Left ventricle myocardium inferior (tissue), 1 donor: ENCODE measurements around the gene NTM. TPM values are rescaled to one million over a fixed set of nuclear protein-coding genes. Genes with fewer than 3 reads are reported as not detected.
"Not testable (repeated sequence)": the region's sequence is repeated elsewhere in the genome, so short reads cannot be mapped to it uniquely, and the experiment has no call there.

Experiments used
- DNase-seq: peaks from one replicate; pipeline ENCODE4 v3.0.0-alpha.2; 2020
- H3K27ac ChIP-seq: fragments of 200-600 bp; replicated peaks from 2 replicates; pipeline ENCODE4 v1.8.0; 2021
- H3K27me3 ChIP-seq: fragments of 200-600 bp; 2 replicates; pipeline ENCODE4 v1.8.0; 2021; ENCODE audit warnings: low read depth
- H3K36me3 ChIP-seq: fragments of 200-600 bp; 2 replicates; pipeline ENCODE4 v1.8.0; 2021
- H3K4me1 ChIP-seq: fragments of 200-600 bp; 2 replicates; pipeline ENCODE4 v1.8.0; 2021
- H3K4me3 ChIP-seq: fragments of 200-600 bp; 2 replicates; pipeline ENCODE4 v1.8.0; 2021; ENCODE audit warnings: mild to moderate bottlenecking, moderate library complexity
- H3K9me3 ChIP-seq: fragments of 200-600 bp; replicated peaks from 2 replicates; pipeline ENCODE4 v1.8.0; 2021
- intact Hi-C: fragments of 100-400 bp; cut with micrococcal nuclease; formaldehyde crosslinking; loops from one replicate; pipeline ENCODE4 v1.11.0; 2022
- total RNA-seq: library from RNA; stranded (reverse); fragmentation: NEBNext Ultra II Directional; extraction: Animal tissue kit (Norgen Biotek cat#: 25700); gene quantifications from one replicate; pipeline ENCODE4 v1.2.1, GENCODE V29; 2021
- TF ChIP-seq, protein P1 (sequence below): fragments of 200-600 bp; IDR thresholded peaks from 2 replicates; pipeline ENCODE4 v1.8.0; 2021; ENCODE audit warnings: antibody characterized with exemption, mild to moderate bottlenecking, borderline replicate concordance
- donor health status: DM: no; HTN: yes; CAD: no; lungs with severe emphysema.

NTM gene
- total RNA-seq, 1 donor from 2014 or later = 1.0 TPM

DNA sequence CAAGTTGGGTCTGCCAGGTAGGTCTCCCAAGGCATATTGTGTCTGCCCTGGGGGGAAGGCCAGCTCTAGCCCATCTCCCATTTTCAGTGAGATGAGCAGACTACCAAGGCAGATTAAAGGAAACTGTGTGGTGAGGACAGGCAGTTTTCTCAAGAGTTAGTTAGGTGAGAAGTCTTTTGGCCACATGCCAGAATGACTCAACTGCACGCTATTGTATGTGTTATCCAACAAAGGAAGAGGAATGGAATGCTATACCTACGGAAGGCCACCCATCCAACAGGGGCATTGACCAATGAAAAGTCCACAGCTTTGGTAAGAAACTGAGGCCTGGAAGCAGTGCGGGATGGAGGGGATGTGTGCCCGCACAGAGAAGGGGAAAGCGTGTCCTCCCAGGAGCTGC is 941.7 kb downstream of the NTM start:
- Histone ChIP-seq H3K4me3 (no peak overlapping the region), H3K9me3 (no peaks in the 10 kb centered on the region), H3K36me3 (no peaks in the 10 kb centered on the region), H3K27ac (no peak overlapping the region), H3K4me1 (peaks cover 6% of the 10 kb centered on the region), H3K27me3 (no peaks in the 10 kb centered on the region)
- intact Hi-C loops = no loop called here
- TF ChIP-seq, protein P1, sequence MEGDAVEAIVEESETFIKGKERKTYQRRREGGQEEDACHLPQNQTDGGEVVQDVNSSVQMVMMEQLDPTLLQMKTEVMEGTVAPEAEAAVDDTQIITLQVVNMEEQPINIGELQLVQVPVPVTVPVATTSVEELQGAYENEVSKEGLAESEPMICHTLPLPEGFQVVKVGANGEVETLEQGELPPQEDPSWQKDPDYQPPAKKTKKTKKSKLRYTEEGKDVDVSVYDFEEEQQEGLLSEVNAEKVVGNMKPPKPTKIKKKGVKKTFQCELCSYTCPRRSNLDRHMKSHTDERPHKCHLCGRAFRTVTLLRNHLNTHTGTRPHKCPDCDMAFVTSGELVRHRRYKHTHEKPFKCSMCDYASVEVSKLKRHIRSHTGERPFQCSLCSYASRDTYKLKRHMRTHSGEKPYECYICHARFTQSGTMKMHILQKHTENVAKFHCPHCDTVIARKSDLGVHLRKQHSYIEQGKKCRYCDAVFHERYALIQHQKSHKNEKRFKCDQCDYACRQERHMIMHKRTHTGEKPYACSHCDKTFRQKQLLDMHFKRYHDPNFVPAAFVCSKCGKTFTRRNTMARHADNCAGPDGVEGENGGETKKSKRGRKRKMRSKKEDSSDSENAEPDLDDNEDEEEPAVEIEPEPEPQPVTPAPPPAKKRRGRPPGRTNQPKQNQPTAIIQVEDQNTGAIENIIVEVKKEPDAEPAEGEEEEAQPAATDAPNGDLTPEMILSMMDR = no peak
- DNase-seq = no peak

DNA sequence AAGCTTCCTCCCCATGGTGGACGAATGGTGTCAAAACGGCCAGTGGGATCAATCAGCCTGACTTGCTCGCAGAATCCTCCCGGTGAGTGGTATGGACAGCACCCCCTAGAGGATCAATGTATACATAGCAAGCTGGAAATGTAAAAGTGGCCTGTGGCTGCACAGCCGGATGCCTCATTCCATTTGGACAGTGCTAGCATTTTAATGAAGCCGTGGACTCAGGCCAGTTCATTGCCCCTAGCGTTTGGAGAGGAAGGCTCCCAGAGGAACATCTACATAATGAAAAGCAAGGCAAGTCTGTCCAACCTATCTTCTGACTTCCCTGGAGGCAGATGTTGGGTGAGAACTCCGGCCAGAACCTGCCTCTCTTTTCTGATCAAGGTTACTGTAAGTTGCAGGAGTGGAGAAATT is 942.3 kb downstream of the NTM start:
- no peaks in the 10 kb centered on the region for H3K9me3 ChIP-seq
- H3K36me3 ChIP-seq = no peaks in the 10 kb centered on the region
- DNase-seq = no peak
- H3K4me1 ChIP-seq = peaks cover 6% of the 10 kb centered on the region
- TF ChIP-seq, protein P1 = peak; percentile 68
- H3K27me3 ChIP-seq = peaks cover 2% of the 10 kb centered on the region
- H3K27ac ChIP-seq = no peak overlapping the region
- intact Hi-C loops = no loop called here
- no peak overlapping the region for H3K4me3 ChIP-seq

DNA sequence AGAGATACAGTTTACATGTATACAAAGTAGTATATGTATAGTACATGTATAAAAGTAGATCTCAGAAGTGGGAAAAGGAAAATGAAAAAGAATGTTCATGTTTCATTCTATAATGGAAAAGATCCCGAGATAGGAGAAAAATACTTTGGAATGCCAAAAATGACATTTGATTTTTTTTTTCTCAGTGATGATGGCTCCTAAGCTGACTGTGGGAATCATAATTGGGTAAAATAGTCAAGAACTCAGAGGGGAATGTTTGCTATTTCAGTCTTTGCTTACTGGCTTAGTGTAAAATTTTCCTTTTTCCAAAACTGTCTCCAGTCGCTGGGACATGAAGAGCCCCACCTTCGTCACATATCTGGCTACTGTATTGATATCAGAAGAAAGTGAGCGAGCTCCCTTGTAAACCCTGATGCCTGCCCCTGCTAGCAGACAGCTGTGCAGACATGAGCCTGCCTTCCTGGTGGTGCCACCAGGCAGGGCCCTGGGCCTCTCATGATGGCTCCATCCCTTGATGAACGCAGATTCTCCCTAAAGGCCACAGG is 944.6 kb downstream of the NTM start:
- intact Hi-C loops = no loop called here

DNA sequence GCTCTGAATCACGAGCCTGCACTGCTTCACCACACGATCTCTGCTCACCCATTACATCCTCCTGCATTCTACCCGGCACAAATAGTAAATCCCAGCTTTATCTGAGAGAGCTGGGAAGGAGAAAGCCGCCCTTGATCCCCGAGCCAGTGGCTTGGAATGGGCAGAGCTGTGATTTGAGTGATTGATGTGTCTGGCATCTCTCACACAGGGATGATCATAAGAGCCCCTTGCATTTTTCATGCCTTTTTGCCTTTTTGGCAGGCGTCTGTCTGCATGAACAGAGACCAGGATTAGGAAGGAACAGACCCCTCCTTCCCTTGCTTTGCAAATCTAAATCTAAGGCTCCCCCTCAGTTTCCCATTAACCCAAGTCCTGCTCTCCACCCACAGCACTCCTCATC is 945.3 kb downstream of the NTM start:
- intact Hi-C loops = no loop called here
- no peaks in the 10 kb centered on the region for H3K36me3 ChIP-seq
- TF ChIP-seq, protein P1 = no peak

More for the DNA sequence above, 944.6 kb downstream of the NTM start:
- H3K36me3 ChIP-seq = no peaks in the 10 kb centered on the region
- H3K4me1 ChIP-seq = peaks cover 6% of the 10 kb centered on the region
- TF ChIP-seq, protein P1 = no peak
- DNase-seq = no peak
- H3K27me3 ChIP-seq = peaks cover 23% of the 10 kb centered on the region
- no peak overlapping the region for H3K4me3 ChIP-seq
- no peak overlapping the region for H3K27ac ChIP-seq
- H3K9me3 ChIP-seq = no peaks in the 10 kb centered on the region

DNA sequence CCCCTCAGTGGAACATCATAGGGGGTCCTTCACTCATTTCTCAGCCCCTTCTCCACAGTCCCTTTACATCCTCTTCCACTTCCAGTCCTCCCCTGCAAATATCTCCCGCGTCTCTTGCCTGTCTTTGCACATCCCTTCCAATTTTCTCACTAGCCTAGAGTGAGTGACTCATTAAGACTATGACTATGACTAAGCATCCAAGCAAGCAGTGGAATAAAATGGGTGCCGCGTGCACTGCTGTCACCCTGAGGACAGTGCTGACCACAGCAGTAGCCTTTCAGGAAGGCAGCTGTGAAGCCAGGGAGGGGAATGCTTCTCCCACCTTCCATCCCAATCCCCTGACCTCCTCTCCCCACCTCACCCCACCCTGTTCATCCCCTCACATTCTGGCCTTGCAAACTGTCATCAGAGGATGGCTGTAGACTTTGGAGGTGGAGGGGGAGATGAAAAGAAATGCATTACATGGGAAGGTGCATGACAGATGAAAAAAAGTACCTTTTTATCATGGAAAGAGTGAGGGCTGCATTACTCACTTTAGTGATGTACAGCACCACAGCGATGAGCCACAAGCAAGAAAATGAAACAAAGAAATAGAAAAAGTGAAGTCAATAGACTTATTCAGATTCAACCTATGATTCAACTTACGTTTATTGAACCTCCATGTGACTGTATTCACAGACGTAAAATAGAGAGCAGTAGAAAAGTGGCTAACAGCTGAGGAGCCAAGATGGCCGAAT is 948.2 kb downstream of the NTM start:
- intact Hi-C loops = no loop called here
- Histone ChIP-seq H3K4me1 (no peaks in the 10 kb centered on the region), H3K27ac (no peak overlapping the region), H3K9me3 (no peaks in the 10 kb centered on the region), H3K36me3 (no peaks in the 10 kb centered on the region), H3K27me3 (peaks cover 23% of the 10 kb centered on the region), H3K4me3 (no peak overlapping the region)
- no peak for DNase-seq
- TF ChIP-seq, protein P1 = no peak

More for the DNA sequence above, 945.3 kb downstream of the NTM start:
- Histone ChIP-seq H3K27ac (no peak overlapping the region), H3K4me1 (peaks cover 2% of the 10 kb centered on the region), H3K9me3 (no peaks in the 10 kb centered on the region), H3K27me3 (peaks cover 23% of the 10 kb centered on the region), H3K4me3 (no peak overlapping the region)
- DNase-seq = no peak

DNA sequence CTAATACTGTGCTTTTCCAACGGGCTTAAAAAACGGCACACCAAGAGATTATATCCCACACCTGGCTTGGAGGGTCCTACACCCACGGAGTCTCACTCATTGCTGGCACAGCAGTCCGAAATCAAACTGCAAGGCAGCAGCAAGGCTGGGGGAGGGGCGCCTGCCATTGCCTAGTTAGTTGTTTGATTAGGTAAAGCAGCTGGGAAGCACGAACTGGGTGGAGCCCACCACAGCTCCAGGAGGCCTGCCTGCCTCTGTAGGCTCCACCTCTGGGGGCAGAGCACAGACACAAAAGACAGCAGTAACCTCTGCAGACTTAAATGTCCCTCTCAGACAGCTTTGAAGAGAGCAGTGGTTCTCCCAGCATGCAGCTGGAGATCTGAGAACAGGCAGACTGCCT is 949.0 kb downstream of the NTM start:
- H3K9me3 ChIP-seq, H3K4me1 ChIP-seq, H3K27ac ChIP-seq, H3K36me3 ChIP-seq, DNase-seq, H3K4me3 ChIP-seq, intact Hi-C loops: not testable (repeated sequence)
- H3K27me3 ChIP-seq = peaks cover 23% of the 10 kb centered on the region
